DMS 273 treated with DMSO at 0.1 percent for 48 hours (cell line): Measurements from ENCODE around the gene ATP6V0C.
A peak's percentile ranks its signal among the peaks of the same experiment; 100 is the strongest.

ENCODE experiments used
- DNase-seq: peaks from one replicate; lab custom pipeline; 2025; lab: John Stamatoyannopoulos, UW

Gene ATP6V0C

GRCh38 chr16:2513405-2514332 is at the start of gene ATP6V0C:
Gene ATP6V0C (plus strand): TSS chr16:2513952. CDS start chr16:2514104, 152 bp downstream.
- peak; percentile 75 for DNase-seq

- no peak for DNase-seq
These were observed 49.4 kb upstream of the ATP6V0C start for GRCh38 chr16:2464333-2464732.

GRCh38 chr16:2465653-2466415 is 47.9 kb upstream of the ATP6V0C start:
- DNase-seq: no peak

- no peak for DNase-seq
These were observed 46.9 kb upstream of the ATP6V0C start for GRCh38 chr16:2466667-2467527.

GRCh38 chr16:2467528-2468232 is 46.1 kb upstream of the ATP6V0C start:
- DNase-seq: peak; percentile 46

- peak; percentile 96 for DNase-seq
These were observed 45.5 kb upstream of the ATP6V0C start for GRCh38 chr16:2468233-2468724.

GRCh38 chr16:2468725-2469398 is 44.9 kb upstream of the ATP6V0C start:
- DNase-seq: peak; percentile 96

- DNase-seq: no peak
These were observed 44.1 kb upstream of the ATP6V0C start for GRCh38 chr16:2469399-2470233.

GRCh38 chr16:2470234-2470601 is 43.5 kb upstream of the ATP6V0C start:
- no peak for DNase-seq

- peak; percentile 90 for DNase-seq
These were observed 43.1 kb upstream of the ATP6V0C start for GRCh38 chr16:2470603-2471015.

GRCh38 chr16:2471016-2471652 is 42.6 kb upstream of the ATP6V0C start, which contains the start of gene NTN3:
Gene NTN3 (plus strand): TSS chr16:2471297. CDS start chr16:2471702, 405 bp downstream.
- DNase-seq: peak; percentile 79

- DNase-seq: no peak
These were observed 41.9 kb upstream of the ATP6V0C start for GRCh38 chr16:2471653-2472487.

GRCh38 chr16:2472488-2472864 is 41.3 kb upstream of the ATP6V0C start:
- DNase-seq: no peak

- no peak for DNase-seq
These were observed 40.8 kb upstream of the ATP6V0C start for GRCh38 chr16:2472885-2473445.

GRCh38 chr16:2473446-2473926 is 40.3 kb upstream of the ATP6V0C start:
- no peak for DNase-seq

GRCh38 chr16:2473999-2474876 is 39.5 kb upstream of the ATP6V0C start:
- no peak for DNase-seq
